Measurements from ENCODE around the gene RSPH1. TPM values are rescaled to one million over a fixed set of nuclear protein-coding genes. Genes with fewer than 3 reads are reported as not detected.

Gene RSPH1
- total and polyA plus RNA-seq, 4 donors = 0.09 to 0.17 (median 0.16) TPM; not detected in 1

DNA sequence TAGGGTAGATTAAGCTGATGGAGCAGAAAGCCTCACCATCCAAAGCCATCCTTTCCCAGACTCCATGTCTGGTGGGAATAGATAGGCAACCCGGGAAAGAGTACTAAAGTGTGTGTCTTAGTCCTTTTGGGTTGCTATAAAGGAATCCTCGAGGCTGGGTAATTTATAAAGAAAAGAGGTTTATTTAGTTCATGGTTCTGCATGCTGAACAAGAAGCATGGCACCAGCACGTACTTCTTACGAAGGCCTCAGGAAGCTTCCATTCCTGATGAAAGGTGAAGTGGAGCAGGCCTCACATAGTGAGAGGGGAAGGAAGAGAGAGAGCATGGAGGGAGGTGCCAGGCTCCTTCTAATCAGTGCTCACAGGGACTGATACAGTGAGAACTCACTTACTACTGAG lies 11.4 kb upstream of the RSPH1 start:
- Histone ChIP-seq H3K9me3 (ENCODE audit: control insufficient read depth in 4 of 4, low read length in 3 of 4) (no peaks in the 10 kb centered on the region), H3K4me3 (ENCODE audit: low read depth in 1 of 3, low read length in 3 of 3) (no peak overlapping the region), H3K4me1 (ENCODE audit: control insufficient read depth in 4 of 4, insufficient read depth in 4 of 4, low read length in 3 of 4) (no peaks in the 10 kb centered on the region), H3K9ac (ENCODE audit: low read depth in 1 of 2, low read length in 2 of 2) (no peak overlapping the region), H3K36me3 (ENCODE audit: control insufficient read depth in 4 of 4, insufficient read depth in 3 of 4, low read depth in 1 of 4, low read length in 3 of 4) (no peaks in the 10 kb centered on the region), H3K27me3 (ENCODE audit: control insufficient read depth in 4 of 4, insufficient read depth in 4 of 4, low read length in 3 of 4) (no peaks in the 10 kb centered on the region), H3K27ac (ENCODE audit: low read depth in 1 of 2, low read length in 2 of 2) (no peak overlapping the region)
- 95% methylated on average over 4 of the region's 4 CpGs for whole genome bisulfite sequencing
- no peak for DNase-seq (ENCODE audit: low spot score)
- TF ChIP-seq FOXA2 (IDR thresholded peaks at IDR 0.05) = no peak

DNA sequence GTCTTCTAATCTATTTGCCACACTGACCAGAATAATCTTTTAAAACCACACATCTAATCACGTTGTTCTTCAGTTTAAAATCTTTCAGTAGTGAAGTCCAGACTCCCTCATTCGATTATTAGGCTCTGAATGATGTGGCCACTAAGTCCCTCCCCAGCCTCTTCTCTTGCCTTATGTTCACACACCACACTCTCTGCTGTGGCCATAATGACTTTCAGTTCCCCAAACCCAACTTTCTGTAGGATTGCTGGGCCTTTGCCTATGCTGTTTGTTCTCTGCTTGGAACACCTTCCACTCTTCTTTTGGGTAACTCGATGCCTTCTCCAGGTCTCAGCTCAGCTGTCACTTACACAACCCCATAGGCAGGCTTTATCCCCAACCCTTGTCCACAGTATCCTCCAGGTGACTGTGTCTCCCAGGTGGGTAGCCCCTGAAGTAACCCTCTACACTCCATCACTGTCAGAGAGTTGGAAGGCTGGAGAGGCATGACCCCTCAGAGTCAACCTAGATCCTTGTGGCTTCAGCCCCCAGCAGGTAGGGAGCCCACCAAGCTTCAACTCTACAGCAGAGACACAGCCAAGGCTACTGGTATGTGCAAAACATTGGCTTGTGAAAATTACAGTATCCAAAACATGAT lies 9.2 kb upstream of the RSPH1 start:
- Histone ChIP-seq H3K9ac (ENCODE audit: low read depth in 1 of 2, low read length in 2 of 2) (no peak overlapping the region), H3K27ac (ENCODE audit: low read depth in 1 of 2, low read length in 2 of 2) (no peak overlapping the region), H3K9me3 (ENCODE audit: control insufficient read depth in 4 of 4, low read length in 3 of 4) (no peaks in the 10 kb centered on the region), H3K4me3 (ENCODE audit: low read depth in 1 of 3, low read length in 3 of 3) (no peak overlapping the region), H3K36me3 (ENCODE audit: control insufficient read depth in 4 of 4, insufficient read depth in 3 of 4, low read depth in 1 of 4, low read length in 3 of 4) (no peaks in the 10 kb centered on the region), H3K27me3 (ENCODE audit: control insufficient read depth in 4 of 4, insufficient read depth in 4 of 4, low read length in 3 of 4) (no peaks in the 10 kb centered on the region), H3K4me1 (ENCODE audit: control insufficient read depth in 4 of 4, insufficient read depth in 4 of 4, low read length in 3 of 4) (no peaks in the 10 kb centered on the region)
- WGBS = 81% methylated on average over 3 of the region's 3 CpGs
- no peak for TF ChIP-seq FOXA1 (IDR thresholded peaks at IDR 0.05)
- no peak for TF ChIP-seq FOXA2 (IDR thresholded peaks at IDR 0.05)
- TF ChIP-seq RXRA (IDR thresholded peaks at IDR 0.05) = no peak
- TF ChIP-seq RAD21 (IDR thresholded peaks at IDR 0.05) = no peak
- no peak for TF ChIP-seq EGR1 (IDR thresholded peaks at IDR 0.05; ENCODE audit: low read depth in 2 of 2)
- TF ChIP-seq, protein P1, sequence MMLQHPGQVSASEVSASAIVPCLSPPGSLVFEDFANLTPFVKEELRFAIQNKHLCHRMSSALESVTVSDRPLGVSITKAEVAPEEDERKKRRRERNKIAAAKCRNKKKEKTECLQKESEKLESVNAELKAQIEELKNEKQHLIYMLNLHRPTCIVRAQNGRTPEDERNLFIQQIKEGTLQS (IDR thresholded peaks at IDR 0.05) = no peak
- TF ChIP-seq, protein P2, sequence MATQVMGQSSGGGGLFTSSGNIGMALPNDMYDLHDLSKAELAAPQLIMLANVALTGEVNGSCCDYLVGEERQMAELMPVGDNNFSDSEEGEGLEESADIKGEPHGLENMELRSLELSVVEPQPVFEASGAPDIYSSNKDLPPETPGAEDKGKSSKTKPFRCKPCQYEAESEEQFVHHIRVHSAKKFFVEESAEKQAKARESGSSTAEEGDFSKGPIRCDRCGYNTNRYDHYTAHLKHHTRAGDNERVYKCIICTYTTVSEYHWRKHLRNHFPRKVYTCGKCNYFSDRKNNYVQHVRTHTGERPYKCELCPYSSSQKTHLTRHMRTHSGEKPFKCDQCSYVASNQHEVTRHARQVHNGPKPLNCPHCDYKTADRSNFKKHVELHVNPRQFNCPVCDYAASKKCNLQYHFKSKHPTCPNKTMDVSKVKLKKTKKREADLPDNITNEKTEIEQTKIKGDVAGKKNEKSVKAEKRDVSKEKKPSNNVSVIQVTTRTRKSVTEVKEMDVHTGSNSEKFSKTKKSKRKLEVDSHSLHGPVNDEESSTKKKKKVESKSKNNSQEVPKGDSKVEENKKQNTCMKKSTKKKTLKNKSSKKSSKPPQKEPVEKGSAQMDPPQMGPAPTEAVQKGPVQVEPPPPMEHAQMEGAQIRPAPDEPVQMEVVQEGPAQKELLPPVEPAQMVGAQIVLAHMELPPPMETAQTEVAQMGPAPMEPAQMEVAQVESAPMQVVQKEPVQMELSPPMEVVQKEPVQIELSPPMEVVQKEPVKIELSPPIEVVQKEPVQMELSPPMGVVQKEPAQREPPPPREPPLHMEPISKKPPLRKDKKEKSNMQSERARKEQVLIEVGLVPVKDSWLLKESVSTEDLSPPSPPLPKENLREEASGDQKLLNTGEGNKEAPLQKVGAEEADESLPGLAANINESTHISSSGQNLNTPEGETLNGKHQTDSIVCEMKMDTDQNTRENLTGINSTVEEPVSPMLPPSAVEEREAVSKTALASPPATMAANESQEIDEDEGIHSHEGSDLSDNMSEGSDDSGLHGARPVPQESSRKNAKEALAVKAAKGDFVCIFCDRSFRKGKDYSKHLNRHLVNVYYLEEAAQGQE (IDR thresholded peaks at IDR 0.05) = no peak
- no peak for TF ChIP-seq HNF4A (conservative IDR thresholded peaks at IDR 0.05)
- no peak for TF ChIP-seq JUND (IDR thresholded peaks at IDR 0.05)
- no peak for TF ChIP-seq NR2F2 (IDR thresholded peaks at IDR 0.05)
- TF ChIP-seq, protein P3, sequence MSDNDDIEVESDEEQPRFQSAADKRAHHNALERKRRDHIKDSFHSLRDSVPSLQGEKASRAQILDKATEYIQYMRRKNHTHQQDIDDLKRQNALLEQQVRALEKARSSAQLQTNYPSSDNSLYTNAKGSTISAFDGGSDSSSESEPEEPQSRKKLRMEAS (IDR thresholded peaks at IDR 0.05) = no peak
- TF ChIP-seq YY1 (IDR thresholded peaks at IDR 0.05) = no peak
- TF ChIP-seq, protein P4, sequence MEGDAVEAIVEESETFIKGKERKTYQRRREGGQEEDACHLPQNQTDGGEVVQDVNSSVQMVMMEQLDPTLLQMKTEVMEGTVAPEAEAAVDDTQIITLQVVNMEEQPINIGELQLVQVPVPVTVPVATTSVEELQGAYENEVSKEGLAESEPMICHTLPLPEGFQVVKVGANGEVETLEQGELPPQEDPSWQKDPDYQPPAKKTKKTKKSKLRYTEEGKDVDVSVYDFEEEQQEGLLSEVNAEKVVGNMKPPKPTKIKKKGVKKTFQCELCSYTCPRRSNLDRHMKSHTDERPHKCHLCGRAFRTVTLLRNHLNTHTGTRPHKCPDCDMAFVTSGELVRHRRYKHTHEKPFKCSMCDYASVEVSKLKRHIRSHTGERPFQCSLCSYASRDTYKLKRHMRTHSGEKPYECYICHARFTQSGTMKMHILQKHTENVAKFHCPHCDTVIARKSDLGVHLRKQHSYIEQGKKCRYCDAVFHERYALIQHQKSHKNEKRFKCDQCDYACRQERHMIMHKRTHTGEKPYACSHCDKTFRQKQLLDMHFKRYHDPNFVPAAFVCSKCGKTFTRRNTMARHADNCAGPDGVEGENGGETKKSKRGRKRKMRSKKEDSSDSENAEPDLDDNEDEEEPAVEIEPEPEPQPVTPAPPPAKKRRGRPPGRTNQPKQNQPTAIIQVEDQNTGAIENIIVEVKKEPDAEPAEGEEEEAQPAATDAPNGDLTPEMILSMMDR (IDR thresholded peaks at IDR 0.05; ENCODE audit: low read depth, low read length, missing input control) = no peak
- TF ChIP-seq TAF1 (conservative IDR thresholded peaks at IDR 0.05) = no peak
- no peak for TF ChIP-seq SP1 (IDR thresholded peaks at IDR 0.05)
- DNase-seq (ENCODE audit: low spot score) = no peak
